Activated CD8-positive, alpha-beta memory T cell treated with anti-CD3 and anti-CD28 coated beads, Interleukin-2, amount 50 U/mL, for 1 hour (primary cell): Measurements from ENCODE around the gene TXNDC11.
"Not testable (repeated sequence)": the region's sequence is repeated elsewhere in the genome, so short reads cannot be mapped to it uniquely, and the experiment has no call there.

Experiments used
- DNase-seq: peaks from one replicate; pipeline ENCODE4 v3.0.0-alpha.2; 2020; ENCODE audit errors: extremely low read depth

Gene TXNDC11, protein sequence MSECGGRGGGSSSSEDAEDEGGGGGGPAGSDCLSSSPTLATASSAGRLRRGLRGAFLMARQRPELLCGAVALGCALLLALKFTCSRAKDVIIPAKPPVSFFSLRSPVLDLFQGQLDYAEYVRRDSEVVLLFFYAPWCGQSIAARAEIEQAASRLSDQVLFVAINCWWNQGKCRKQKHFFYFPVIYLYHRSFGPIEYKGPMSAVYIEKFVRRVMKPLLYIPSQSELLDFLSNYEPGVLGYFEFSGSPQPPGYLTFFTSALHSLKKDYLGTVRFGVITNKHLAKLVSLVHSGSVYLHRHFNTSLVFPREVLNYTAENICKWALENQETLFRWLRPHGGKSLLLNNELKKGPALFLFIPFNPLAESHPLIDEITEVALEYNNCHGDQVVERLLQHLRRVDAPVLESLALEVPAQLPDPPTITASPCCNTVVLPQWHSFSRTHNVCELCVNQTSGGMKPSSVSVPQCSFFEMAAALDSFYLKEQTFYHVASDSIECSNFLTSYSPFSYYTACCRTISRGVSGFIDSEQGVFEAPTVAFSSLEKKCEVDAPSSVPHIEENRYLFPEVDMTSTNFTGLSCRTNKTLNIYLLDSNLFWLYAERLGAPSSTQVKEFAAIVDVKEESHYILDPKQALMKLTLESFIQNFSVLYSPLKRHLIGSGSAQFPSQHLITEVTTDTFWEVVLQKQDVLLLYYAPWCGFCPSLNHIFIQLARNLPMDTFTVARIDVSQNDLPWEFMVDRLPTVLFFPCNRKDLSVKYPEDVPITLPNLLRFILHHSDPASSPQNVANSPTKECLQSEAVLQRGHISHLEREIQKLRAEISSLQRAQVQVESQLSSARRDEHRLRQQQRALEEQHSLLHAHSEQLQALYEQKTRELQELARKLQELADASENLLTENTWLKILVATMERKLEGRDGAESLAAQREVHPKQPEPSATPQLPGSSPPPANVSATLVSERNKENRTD

DNA sequence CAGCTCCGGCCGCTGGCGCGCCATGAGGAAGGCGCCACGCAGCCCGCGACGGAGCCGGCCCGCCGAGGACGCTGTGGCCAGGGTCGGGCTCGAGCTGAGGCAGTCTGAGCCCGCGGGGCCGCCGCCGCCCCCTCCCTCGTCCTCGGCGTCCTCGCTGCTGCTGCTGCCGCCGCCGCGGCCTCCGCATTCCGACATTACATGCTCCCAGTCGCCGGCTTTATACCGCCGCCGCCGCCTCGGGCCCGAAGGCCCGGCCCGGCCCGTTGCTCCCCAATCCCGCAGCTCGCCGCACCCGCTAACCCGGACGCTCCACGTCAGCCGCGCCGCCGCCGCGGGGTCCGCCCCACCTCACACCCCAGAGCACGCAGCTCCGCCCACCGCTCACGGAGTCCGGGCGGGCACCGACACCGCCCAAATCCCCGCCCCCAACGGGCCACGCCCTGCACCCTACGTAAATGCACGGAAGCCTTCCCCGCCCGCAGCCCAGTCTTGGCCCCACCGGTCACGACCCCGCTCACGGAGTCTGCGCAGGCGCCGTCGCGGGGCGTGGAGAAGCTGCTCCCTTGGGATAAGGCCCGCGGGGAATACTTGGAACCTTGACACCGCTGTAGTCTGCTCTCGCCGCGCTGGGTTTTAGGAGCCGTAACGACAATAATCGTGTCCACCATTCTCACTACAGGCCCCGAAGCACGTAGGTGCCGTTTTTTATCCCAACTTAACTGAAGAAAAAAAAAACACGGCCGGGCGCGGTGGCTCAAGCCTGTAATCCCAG is at the start of gene TXNDC11:
Gene TXNDC11, minus strand, starts transcription at position 322 of the 772 bp plus-strand sequence. Its CDS starts 127 bp downstream, at position 195.
- peak; percentile 94 for DNase-seq

DNA sequence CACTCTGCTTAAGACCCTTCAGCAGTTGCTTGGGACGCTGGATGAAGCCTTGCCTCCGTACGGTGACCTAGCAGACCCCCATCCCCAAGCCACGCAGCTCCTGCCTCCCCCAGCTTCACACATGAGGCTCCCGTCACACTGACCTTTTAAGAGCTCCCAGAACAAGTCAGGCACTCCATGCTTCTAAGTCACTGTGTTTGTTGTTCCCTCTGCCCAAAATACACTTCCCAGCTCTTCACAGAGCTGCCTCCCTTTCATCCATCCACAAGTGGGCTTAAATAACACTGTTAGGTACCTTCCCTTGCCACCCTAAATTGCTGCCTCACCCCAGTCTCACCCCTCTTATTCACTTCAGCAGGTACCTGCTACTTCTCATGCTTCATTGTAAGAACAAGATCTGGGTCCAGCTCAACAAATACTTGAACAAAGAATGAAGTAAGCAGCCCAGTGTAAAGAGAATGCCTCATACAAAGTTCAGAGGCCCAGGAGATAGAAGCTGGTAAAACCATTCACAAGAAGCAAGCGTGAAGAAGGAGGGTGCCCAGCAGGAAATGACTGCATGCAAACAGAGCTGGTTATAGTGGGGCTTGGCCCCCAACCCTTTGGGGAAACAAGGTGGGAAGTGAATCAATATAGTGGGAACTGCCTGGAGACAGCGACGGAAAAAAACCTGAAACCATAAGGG is 48.6 kb upstream of the TXNDC11 start:
- DNase-seq: no peak

DNA sequence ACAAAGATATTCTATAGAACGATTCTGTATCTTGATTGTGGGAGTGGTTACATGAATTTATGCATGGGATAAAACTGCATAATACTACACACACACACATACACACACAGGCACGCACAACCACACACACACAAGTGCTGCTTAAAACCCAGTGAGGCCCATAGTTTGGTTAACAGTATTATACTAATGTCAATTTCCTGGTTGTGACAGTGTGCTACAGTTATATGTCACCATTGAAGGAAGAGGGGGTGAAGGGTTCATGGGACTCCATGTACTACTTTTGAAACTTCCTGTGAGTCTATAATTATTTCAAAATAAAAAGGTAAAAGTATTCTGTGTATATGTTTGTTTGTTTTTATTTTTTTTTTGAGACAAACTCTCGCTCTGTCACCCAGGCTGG is 46.3 kb upstream of the TXNDC11 start:
- no peak for DNase-seq

DNA sequence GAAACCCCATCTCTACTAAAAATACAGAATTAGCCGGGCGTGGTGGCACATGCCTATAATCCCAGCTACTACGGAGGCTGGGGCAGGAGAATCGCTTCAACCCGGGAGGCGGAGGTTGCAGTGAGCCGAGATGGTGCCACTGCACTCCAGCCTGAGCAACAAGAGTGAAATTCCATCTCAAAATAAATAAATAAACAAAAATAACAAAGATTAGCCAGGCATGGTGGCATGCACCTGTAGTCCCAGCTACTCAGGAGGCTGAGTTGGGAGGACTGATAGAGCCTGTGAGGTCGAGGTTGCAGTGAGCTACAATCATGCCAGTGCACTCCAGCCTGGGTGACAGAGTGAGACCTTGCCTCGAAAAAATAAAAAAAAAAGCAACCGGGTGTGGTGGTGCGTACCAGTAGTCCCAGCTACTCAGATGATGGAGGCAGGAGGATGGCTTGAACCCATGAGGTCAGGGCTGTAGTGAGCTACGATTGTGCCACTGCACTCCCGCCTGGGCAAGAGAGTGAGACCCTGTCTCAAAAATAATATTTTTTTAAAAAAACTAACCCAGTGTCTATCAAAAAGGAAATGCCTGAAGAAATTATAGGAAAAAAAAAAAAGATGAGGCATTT is 42.4 kb upstream of the TXNDC11 start:
- DNase-seq: not testable (repeated sequence)

DNA sequence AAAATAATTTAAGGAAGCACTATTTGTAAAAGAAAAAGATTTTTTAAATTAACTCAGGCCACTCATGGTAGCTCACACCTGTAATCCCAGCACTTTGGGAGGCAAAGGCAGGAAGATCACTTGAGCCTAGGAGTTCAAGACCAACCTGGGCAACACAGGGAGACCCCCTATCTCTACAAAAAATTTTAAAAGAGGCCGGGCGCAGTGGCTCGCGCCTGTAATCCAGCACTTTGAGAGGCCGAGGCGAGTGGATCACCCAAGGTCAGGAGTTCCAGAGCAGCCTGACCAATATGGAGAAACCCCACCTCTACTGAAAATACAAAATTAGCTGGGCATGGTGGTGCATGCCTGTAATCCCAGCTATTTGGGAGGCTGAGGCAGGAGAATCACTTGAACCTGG is 41.7 kb upstream of the TXNDC11 start:
- DNase-seq: not testable (repeated sequence)

DNA sequence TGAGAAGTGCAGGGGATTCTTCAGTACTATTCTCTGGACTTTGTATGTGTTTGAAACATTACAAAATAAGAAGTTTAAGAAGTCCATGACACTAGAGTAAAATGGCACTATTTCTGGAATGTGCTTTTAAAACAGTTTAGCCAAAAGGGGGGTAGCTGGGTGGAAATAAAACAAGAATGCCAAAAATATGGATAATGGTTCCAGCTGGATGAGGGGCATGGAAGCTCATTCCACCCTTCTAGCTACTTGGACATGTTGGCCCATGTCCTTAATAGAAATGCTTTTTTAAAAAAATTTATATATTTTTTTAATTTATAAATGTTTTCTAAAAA is 41.3 kb upstream of the TXNDC11 start:
- DNase-seq: no peak

DNA sequence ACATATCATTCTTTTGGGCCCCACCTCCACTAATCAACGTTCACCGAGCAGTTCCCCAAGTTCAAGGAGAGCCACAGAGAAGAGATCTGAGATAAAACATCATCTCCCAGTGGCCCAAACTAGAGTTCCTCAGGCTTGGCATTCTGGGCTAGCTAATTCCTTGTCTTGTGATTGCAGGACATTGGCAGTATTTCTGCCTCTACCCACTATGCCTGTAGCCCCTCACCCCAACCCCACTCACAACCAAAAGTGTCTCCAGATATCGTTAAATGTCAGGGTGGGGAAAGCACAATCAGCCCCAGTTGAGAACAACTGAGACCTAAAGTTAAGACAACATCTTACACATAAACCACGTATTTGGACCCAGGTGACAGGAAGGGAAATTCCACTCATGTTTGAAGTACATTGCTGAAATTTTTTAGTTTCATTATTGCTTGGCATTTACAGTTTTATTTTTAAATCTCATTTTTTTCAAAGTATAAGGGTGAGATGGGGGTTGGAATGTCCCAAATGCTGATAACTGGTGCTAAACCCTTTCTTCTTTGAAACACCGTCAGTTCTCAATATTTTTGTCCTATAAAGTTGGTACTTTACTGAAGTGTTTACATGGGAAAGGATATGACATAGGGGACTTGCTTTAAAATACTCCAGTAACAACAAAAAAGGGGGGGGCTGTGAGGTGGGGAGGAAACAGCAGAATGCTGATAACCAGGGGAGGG is 40.8 kb upstream of the TXNDC11 start:
- no peak for DNase-seq

DNA sequence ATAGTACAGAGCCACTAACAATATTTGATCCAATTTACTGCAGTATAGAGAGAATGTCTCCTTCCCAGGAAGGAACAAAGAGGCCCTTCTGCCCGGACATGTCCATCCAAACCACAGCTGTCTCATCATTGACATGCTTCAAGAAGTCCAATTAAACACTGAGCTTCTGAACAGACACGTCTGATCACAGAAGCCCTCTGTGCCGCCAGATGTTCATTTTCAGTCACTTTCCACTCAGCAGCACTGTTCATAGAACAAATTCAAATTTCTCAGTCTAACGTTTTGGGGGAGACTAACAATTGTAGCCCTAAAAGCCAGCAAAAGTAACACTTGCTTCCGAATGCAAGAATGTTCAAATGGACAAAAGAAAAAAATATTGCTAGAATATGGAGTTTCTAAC is 39.1 kb upstream of the TXNDC11 start:
- DNase-seq: no peak

DNA sequence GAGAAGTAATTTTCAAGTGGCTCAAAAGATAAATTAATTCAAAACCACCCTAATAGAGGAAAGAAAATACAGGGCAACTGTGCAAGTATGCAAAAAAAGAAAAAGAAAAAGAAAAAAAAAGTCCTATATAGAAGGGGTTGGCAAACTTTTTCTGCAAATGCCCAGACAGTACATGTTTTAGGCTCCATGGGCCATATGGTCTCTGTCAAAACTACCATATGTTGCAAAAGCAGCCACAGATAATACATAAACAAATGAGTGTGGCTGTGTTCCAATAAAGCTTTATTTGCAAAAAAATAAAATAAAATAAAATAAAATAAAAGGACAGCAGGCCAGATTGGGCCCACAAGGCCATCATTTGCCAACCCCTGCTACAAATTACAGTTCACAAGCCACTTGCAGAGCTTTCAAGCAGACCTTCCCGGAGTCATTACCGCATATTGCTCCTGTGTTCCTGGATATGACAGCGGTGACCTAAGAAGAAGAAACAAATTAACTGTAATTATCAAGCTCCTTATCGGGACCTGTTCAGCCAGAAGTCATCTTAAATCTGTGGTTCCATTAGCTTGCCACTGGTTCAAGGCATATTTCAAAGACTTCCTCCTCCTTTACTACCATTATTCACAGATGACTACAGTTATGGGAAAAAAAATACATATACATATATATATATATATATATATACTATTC is 38.5 kb upstream of the TXNDC11 start:
- DNase-seq: no peak

DNA sequence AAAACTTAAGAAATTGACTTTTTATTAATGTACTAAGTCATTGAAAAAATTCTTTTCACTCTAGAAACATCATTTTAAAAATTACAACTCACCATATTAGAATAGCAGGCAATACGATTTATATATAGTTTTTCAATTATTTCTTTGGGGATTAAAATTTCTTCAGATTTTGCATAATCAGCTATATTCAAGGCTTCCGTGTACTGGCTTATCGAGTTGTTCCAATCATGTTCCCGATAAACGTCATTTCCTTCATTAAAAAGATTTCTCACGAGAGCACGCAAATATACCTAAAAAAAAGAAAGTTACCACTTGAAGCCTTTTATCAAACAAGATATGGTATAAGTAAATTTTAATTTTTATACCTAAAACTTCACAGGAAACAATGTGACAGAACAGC is 36.4 kb upstream of the TXNDC11 start:
- no peak for DNase-seq

DNA sequence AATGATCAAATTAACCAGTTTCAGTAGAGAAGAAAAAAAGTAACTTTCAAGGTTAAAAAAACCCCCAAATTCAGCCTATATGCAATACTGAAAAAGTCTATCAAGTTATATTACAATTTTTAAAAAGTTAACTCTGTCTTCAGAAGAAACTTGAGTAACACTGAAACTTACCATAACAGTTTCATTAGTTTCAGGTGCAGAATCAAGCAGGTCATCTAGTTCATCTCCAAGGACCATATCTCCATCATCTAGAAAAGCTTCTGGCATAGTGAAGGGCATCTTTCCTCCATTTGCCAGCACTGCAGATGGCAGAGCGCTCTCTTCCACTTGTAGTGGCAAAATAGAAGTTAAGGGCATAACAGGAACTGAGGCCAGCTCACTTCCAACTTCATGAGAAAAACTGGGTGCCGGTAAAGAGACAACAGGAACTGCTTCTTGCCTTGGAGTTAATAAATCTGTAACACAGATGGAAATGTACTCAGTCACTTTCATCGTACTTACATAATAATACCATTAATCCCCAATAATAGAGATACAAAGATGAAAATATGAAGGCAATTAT is 31.5 kb upstream of the TXNDC11 start:
- DNase-seq: no peak

DNA sequence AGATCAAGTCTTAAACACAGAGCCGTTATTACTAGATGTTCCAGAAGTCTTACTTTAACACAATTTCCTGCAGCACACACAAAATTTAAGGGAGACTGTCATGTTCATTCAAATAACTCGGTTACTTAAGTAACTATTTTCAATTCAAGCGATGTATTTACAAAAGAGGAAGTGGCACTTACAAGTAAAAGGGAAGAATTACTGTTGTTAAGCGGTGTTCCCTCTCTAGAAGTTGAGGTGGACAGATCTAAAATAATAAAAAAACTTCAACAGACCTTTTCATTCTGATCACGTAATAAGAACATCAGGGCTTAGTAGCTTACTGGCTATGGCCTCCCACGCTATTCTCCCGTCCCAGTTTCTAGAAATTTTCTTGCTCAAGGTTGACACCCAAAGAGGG is 26.2 kb upstream of the TXNDC11 start:
- DNase-seq: no peak

DNA sequence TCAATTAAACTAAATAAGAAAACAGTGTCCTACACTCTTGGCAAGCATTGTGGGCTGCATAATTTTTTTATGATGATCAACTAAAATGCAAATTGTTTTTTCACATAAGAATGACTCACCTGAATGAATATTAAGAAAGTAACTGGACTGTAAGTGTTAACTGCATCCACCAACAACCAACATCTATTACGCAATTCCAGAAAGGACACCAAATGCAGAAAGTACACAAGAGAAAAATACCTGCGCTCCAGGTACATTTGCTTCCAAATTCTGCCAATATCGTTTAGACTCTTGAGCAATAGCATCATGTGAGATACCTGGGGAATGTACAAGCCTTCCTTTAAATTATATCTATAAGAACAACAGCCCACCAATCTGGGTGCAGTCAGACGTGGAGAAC is 19.8 kb upstream of the TXNDC11 start:
- DNase-seq: no peak

DNA sequence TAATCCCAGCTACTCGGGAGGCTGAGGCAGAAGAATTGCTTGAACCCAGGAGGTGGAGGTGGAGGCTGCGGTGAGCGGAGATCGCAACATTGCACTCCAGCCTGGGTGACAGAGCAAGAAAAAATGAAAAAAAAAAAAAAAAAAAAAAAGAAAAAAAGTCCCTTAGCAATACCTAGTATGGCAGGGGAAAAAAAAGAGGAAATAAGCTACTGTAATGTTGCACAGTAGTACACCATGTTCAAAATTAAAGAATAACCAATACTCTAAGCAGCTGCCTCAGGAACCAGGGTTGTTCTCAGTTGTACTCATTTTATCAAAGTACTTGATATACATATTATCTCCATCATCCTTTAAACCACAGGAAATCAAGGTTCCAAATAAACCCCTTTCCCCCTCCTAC is 17.3 kb upstream of the TXNDC11 start:
- DNase-seq: no peak

DNA sequence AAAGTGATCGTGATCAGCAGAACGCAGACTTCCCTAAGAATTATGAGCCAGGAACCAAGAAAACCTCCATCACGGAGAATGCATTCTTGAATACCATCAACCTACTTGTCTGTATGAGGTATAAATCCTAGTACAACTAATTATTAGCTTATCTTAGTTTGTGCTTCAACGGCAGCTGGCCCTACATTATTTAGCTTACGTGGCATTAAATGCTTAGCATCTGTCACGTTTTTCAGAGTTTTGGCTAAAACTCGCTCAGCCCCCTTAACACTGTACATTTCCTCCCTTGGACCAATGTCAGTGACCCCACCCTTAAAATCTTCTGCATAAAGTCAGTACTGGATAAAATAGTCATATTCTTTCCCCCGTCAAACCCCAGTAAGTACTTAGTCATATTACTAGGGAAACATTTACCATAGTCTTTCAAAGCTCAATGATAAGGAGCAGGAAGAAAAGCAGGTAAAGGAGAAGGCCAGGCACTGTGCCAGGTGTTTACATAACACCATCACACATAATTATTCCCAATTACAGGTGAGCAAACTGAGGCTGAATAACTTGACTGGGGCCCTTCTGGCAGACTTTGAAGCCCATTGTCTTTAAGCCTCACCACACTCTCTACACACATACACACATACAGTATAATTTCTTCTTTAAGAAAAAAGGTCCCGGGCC is 16.6 kb upstream of the TXNDC11 start:
- no peak for DNase-seq

DNA sequence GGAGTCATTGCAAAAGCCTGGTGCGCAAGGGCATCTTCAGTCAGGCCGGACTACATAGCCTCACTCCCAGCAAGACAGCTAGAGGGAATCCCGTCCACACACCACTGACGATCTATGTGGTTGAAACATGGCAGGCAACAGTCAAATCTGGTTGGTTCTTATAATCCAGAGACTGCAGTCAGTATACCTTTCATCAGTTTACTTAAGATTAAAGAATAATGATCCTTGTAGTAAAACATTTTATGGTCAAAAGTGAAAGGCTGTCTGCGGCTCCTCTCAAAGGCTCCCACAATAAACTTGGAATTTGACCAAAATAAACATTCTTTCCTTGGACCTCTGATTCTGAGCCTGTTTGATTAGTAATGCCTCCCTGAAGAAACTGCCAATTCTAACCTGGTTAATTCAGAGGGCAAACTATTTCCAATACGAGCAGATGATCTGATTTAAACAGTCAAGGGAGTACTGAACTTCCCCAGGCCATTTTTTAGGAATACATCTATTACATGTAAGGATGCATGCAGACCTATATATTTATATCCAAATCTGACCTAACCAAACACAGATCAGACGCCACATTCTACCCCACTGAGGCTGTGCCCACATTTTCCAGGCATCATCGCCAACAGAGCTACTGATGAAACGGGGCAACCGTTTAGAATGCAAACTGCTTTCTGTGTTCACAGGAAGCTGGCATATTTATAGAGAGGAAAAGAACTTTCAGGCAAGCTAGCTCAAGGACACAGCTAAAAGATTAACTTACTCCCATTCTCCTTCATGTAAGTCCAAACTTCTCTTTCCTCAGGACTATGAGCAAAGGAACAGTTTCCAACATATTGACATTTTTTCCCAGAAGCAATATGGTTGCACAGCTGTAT is 15.3 kb upstream of the TXNDC11 start:
- no peak for DNase-seq

DNA sequence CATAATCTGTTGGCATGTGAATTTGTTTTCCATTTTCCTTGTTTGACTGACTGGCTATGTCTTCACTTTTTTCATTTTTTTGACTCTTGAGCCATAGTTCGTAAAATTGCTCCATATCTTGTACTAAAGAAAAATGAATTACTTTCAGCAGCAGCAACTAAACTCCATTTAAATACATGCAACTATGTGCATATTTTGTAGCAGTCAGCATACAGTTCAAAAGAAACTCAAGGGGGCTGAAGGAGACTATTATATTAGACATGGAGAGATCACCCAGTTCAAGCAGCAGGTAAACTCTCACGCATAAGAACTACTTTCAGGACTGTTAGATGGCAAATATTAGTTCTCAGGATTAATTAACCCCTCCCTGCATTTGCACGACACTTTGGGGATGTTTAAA is 13.6 kb upstream of the TXNDC11 start:
- DNase-seq: no peak
